Measurements from ENCODE around the gene DUSP5. TPM values are rescaled to one million over a fixed set of nuclear protein-coding genes. Genes with fewer than 3 reads are reported as not detected.

The DUSP5 gene
- total RNA-seq, 1 donor, result 21.6 TPM

- TF ChIP-seq CTCF (IDR thresholded peaks at IDR 0.05; ENCODE audit: insufficient read depth, low read length), result no peak
- no peak overlapping the region for H3K4me3 ChIP-seq (ENCODE audit: low read depth, low read length)
- DNase-seq (ENCODE audit: low read depth), result peak; percentile 47
These were observed 15.8 kb upstream of the DUSP5 start for GRCh38 chr10:110481919-110482318.

GRCh38 chr10:110483633-110484032 lies 14.1 kb upstream of the DUSP5 start:
- no peak for TF ChIP-seq CTCF (IDR thresholded peaks at IDR 0.05; ENCODE audit: insufficient read depth, low read length)
- no peak overlapping the region for H3K4me3 ChIP-seq (ENCODE audit: low read depth, low read length)
- DNase-seq (ENCODE audit: low read depth), result no peak

DNA sequence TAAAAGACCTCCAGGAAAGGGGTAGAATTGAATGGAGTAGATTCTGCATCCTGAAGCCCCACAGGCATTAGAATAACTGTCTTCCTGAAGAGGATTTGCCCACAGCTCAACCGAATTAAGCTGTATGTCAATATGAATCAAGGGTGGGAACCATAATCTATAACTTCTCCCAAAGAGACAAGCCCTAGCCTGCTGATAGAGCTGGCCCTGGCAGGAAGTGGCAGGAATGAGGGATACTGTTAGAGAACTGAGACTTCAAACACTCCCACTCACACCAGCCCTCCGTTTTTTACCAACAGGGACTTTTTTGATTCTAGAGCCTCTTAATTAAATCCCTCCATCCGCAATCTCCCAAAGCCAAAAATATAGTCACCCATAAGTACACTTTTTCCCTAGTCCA lies 12.2 kb upstream of the DUSP5 start:
- DNase-seq (ENCODE audit: low read depth), result no peak
- TF ChIP-seq CTCF (IDR thresholded peaks at IDR 0.05; ENCODE audit: insufficient read depth, low read length), result no peak
- H3K4me3 ChIP-seq (ENCODE audit: low read depth, low read length), result no peak overlapping the region

- TF ChIP-seq CTCF (IDR thresholded peaks at IDR 0.05; ENCODE audit: insufficient read depth, low read length), result no peak
- no peak overlapping the region for H3K4me3 ChIP-seq (ENCODE audit: low read depth, low read length)
- no peak for DNase-seq (ENCODE audit: low read depth)
These were observed 10.9 kb upstream of the DUSP5 start for GRCh38 chr10:110486680-110487410.

DNA sequence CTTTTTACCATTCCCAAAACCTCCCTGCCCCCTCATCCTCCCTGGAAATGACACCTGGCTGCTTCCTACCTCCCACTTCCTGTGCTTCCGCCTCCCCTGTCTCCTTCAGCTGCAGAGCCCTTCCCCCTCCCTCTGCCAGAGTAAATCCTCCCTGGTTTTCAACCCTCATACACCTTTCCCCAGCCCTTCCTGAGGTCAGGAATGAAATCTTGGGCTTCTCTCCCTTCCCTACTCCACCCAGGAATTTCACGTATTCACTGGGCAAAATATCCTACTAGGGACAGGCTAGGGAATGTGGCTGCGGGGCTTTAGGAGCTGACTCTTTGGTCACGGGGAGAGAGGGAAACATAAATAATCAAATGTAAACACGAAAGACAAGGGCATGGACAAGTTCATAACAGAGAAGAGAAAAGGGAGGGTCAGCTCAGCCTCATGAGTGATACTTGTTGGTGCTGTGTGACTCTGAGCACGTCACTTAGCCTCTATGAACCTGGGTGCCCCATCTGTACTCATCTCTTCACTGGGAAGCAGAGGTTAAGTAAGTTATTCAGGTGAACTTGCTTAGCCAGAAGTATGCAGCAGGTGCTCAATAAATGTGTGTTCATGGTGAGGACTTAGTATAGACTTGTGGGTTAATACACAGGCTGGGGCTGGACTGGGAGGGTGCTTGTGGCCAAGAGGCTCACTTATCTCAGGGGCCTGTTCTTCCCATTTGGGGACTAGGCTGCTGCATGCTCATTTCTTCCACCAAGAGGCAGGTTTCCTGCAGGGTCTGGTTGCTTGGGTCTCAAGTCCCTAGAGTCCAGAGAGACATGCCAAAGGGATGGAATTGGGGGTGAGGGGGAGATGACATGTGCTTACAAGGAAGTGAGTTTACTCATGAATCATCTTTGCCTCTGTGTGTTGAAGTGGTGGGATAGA lies 10.0 kb upstream of the DUSP5 start:
- DNase-seq (ENCODE audit: low read depth), result peak; percentile 29
- H3K4me3 ChIP-seq (ENCODE audit: low read depth, low read length), result no peak overlapping the region
- TF ChIP-seq CTCF (IDR thresholded peaks at IDR 0.05; ENCODE audit: insufficient read depth, low read length), result no peak

DNA sequence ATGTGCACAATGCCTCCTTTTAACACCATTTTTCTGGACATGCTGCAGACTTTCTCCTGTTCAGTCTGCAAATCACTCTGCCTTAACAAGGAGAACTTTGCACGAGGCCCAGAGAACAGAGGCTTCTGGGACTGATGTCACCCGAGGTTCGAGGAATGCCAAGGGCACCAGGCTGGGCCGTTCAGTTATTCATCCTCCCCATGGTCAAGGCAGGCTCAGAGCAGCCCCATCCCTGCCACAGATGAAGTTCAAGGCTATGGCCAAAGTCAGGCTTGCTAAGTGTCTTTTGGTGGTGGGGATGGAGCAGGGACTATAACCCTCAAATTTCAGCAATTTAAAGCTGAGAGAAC lies 9.4 kb upstream of the DUSP5 start:
- DNase-seq (ENCODE audit: low read depth), result no peak
- no peak overlapping the region for H3K4me3 ChIP-seq (ENCODE audit: low read depth, low read length)
- TF ChIP-seq CTCF (IDR thresholded peaks at IDR 0.05; ENCODE audit: insufficient read depth, low read length), result no peak
